ENCODE data around the gene CTNNBIP1. TPM values are rescaled to one million over a fixed set of nuclear protein-coding genes. Genes with fewer than 3 reads are reported as not detected.

Gene CTNNBIP1
- total RNA-seq, 8 experiments from 2014 or later: 4.9 to 33.1 (median 24.1) TPM

DNA sequence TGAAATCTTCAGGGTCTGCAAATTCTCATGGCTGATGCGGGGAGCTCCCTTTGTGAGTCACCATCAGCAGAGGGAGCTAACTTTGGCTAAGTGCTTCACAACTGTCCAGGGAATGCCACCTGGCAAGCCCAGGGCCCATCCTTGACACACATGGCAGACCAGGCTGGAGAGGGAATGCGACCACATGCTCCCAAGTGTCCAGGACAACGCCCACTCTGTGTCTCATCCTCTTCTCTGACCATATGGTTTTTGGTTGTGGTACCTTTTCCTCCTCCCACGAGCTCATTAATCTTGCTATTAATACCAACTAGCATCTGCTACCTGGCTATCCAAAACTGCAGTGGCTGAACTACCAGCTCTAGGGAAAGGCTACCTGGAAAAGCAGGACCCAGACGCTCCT is 49.2 kb downstream of the CTNNBIP1 start:
- peaks cover 5 to 14% of the 10 kb centered on the region in 2 donors for H3K4me1 ChIP-seq (replicated peaks in 1 of 2)
- peak in 2 of 8 experiments; percentile 28 to 44 for ATAC-seq (replicated peaks in 6 of 8)

DNA sequence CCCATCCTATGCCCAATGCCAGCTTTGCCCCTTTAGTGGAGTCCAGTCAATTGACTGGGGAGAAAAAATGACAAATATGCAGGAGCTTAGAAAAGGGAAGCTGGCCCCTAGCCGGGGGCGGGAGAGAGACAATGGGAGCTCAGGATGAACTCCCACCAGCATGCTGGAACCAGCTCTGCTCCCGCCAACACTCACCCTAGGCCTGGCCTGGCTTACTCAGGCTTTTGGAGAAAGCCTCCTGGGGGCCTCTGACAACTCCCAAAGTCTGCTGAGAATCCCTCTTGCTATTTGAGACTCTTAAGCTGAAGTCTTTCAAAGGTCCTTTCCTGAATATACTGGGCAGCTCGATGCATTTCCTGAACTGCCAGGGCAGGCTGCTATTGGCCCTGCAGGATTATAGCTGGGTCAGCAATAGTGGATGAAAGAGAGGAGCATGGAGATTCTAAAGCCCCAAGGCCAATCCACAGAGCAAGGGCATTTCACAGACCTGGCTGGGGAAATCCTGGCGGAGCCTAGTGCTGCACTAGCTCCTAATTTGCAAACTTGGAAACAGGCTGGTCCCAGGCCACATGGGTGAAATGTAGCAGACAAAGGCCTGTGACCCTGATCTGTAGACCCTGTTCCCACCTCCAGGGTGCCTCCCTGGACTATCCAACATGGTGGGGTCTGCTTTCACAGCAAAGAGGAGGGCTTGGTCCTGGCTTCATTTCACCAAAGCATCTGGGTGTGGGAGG is 50.6 kb downstream of the CTNNBIP1 start:
- in situ Hi-C loops (cut with MboI; ENCODE audit: low pct_unique_long_range_greater_than_20kb in 2 of 9, low sequenced_read_pairs in 9 of 9, unreplicated experiment in 9 of 9): loop anchor here (10.0 to 25.0 kb wide), 2 partner anchors 65 to 222 kb away; no protein-coding TSS in a partner anchor
- H3K27ac ChIP-seq: no peak overlapping the region
- ATAC-seq (replicated peaks in 6 of 8): peak in 4 of 8 experiments; percentile 25 to 81 (median 62)

More for the DNA sequence above, 49.2 kb downstream of the CTNNBIP1 start:
- in situ Hi-C loops (cut with MboI; ENCODE audit: low pct_unique_long_range_greater_than_20kb in 2 of 9, low sequenced_read_pairs in 9 of 9, unreplicated experiment in 9 of 9): loop anchor here (10.0 to 25.0 kb wide), 2 partner anchors 66 to 224 kb away; no protein-coding TSS in a partner anchor
- Histone ChIP-seq H3K4me3 (no peak overlapping the region), H3K27ac (no peak overlapping the region)
- WGBS, 10 experiments: 36 to 100% (median 86%) methylated on average over 1 to 5 of the region's 5 CpGs; no CpG with 5 or more reads in 3 of the 10 experiments

DNA sequence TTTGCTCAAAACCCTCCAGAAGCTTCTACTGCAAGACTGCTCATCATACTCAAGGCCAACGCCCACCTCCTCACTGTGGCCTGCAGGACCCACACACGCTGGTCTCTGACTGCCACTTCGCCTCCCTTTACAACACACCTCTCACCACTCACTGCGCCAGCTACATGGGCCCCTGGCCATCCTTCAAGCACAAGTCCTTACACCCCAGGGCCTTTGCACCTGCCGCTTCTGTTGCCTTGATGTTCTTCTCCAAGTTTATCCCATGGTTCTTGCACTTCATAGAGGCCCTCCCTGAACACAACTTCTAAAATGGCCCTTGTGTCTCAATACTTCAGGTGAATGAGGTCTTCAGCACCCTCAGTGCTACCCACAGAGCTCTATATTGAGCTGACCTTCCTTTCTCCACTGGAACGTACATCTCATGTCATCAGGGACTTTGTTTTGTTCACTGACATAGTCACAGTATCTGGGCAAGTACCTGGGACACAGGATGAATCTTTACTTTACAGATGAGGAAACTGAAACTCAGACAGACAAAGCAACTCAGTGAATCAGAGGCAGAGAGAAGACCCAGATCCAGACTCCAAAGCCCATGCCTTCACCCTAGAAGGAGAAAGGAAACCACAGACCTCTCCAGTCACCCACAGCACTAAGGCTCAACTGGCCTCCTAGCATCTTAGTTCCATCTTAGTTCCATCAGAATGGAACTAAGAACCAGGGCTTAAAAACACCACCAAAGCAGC is 51.6 kb downstream of the CTNNBIP1 start:
- H3K27ac ChIP-seq: no peak overlapping the region
- in situ Hi-C loops (cut with MboI; ENCODE audit: low pct_unique_long_range_greater_than_20kb in 2 of 9, low sequenced_read_pairs in 9 of 9, unreplicated experiment in 9 of 9): loop anchor here in 8 of 9 experiments (25.0 kb wide), 1 partner anchor 221 kb away; no protein-coding TSS in a partner anchor
- H3K4me3 ChIP-seq: no peak overlapping the region
- WGBS, 10 experiments: 90 to 100% (median 100%) methylated on average over 1 to 5 of the region's 6 CpGs; no CpG with 5 or more reads in 2 of the 10 experiments
- ATAC-seq (replicated peaks in 6 of 8): no peak
- peaks cover 5 to 14% of the 10 kb centered on the region in 2 donors for H3K4me1 ChIP-seq (replicated peaks in 1 of 2)

More for the DNA sequence above, 50.6 kb downstream of the CTNNBIP1 start:
- 0 to 90% (median 62%) methylated on average over 1 to 5 of the region's 5 CpGs; no CpG with 5 or more reads in 3 of the 10 experiments for WGBS, 10 experiments
- peaks cover 5 to 14% of the 10 kb centered on the region in 2 donors for H3K4me1 ChIP-seq (replicated peaks in 1 of 2)
- no peak overlapping the region for H3K4me3 ChIP-seq

DNA sequence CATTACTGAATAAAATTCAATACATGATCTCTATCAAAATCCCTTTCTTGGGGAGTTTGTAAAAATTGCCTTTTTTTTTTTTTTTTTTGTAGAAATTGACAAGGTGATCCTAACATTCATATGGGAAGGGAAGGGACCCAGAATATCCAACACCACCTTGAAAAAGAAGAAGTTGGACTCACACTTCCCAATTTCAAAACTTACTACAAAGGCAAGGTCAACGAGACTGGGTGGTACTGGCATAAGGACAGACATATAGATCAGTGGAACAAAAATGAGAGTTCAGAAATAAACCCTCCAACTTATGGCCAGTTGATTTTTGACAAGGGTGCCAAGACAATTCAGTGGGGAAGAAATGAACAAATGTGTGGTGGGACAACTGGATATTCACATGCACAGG is 54.9 kb downstream of the CTNNBIP1 start:
- H3K27ac ChIP-seq: no peak overlapping the region
- WGBS, 10 experiments: 0 to 100% (median 94%) methylated on average over 1 of the region's 1 CpG; no CpG with 5 or more reads in 2 of the 10 experiments
- peaks cover 14 to 16% of the 10 kb centered on the region in 2 donors for H3K4me1 ChIP-seq (replicated peaks in 1 of 2)

DNA sequence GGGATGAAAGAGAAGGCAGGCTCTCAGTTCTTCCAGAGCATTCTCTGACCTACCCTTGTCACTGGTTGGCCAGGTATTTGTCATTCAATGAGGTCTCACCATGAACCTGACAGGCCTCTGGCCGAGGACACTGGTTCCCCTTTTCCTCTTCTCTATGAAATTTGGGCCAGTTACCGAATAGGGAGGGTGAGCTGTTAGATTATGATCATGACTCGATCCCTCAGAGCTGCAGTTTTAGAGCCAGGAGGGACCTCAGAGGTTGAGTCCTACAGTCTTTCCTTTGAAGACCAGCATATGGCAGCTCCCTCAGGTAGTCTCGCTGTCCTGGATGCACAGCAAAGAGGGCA is 56.8 kb downstream of the CTNNBIP1 start:
- Histone ChIP-seq H3K4me3 (no peak overlapping the region), H3K27ac (no peak overlapping the region), H3K4me1 (replicated peaks in 1 of 2) (peaks cover 12 to 16% of the 10 kb centered on the region in 2 donors)
- in situ Hi-C loops (cut with MboI; ENCODE audit: low pct_unique_long_range_greater_than_20kb in 2 of 9, low sequenced_read_pairs in 9 of 9, unreplicated experiment in 9 of 9): loop anchor here in 8 of 9 experiments (25.0 kb wide), 1 partner anchor 216 kb away; no protein-coding TSS in a partner anchor
- WGBS, 10 experiments: 59 to 100% (median 93%) methylated on average over 1 to 3 of the region's 4 CpGs; no CpG with 5 or more reads in 2 of the 10 experiments
- ATAC-seq (replicated peaks in 6 of 8): no peak

More for the DNA sequence above, 54.9 kb downstream of the CTNNBIP1 start:
- in situ Hi-C loops (cut with MboI; ENCODE audit: low pct_unique_long_range_greater_than_20kb in 2 of 9, low sequenced_read_pairs in 9 of 9, unreplicated experiment in 9 of 9): loop anchor here in 8 of 9 experiments (25.0 kb wide), 1 partner anchor 218 kb away; no protein-coding TSS in a partner anchor
- ATAC-seq (replicated peaks in 6 of 8): no peak
- H3K4me3 ChIP-seq: no peak overlapping the region

DNA sequence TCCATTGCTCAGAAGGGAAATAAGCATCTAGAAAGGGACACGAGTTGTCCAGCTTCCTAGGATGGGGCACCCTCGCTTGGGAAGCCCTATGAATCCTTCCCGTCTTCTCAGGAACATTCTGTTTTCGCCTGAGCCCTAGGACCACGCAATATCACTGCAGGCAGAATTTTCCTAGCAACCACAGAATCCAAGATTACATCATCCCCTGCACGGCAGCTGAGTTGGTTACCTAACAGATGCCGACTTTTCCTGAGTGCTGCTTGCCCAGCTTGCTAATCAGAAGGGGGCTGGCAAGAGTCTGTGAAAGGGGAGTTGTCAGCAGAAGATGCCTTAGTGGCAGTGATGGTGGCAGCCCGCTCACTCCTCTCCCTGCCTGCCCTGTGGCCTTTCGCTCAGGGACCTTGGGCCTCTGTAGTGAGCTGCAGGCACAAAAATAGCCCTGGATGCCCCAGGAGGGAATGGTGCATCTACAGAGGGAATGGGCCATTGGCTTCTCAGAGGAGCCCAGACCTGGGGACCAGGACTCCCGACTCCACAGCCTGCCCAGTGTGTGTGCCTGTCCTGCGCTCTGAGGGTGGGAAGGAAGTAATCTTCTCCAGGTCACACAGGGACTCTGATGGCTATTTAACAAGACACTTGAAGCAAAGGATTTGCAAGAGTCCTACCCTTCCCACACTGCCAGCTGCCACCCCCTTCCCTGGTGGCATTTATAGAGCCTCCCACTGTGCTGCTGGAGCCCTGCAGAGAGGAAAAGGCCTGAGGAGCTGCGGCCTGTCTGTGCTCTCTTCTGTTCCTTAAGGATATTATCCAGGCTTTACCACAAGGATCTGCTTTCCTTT is 57.4 kb downstream of the CTNNBIP1 start:
- WGBS, 10 experiments: 37 to 100% (median 78%) methylated on average over 1 to 8 of the region's 12 CpGs; no CpG with 5 or more reads in 5 of the 10 experiments
- peak in 5 of 8 experiments; percentile 88 to 97 (median 95) for ATAC-seq (replicated peaks in 6 of 8)
- Histone ChIP-seq H3K4me1 (replicated peaks in 1 of 2) (peaks cover 18 to 20% of the 10 kb centered on the region in 2 donors), H3K27ac (peak overlapping the region in 1 of 2 donors; percentile 78), H3K4me3 (no peak overlapping the region)
- in situ Hi-C loops (cut with MboI; ENCODE audit: low pct_unique_long_range_greater_than_20kb in 2 of 9, low sequenced_read_pairs in 9 of 9, unreplicated experiment in 9 of 9): loop anchor here in 8 of 9 experiments (25.0 kb wide), 1 partner anchor 215 kb away; no protein-coding TSS in a partner anchor

DNA sequence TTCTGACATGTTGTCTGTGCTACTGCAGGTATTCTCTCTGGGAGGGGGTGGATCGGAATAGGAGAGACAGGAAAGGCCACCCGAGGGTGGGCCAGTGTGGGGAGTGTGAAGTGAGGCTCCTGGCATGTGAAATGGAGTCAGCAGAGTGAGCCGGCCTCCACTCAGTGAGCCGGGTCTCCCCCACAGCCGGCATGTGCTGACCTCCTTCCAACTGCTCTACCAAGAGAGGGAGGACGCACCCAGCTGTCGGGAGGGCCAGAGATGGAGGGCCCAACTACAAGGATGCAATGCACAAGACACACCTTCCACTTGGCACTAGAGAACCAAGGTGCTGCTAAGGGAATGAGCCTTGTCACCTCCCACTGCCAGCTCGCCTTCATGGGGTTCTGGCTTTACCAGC is 58.1 kb downstream of the CTNNBIP1 start:
- WGBS, 10 experiments: 50 to 100% (median 90%) methylated on average over 1 to 4 of the region's 8 CpGs; no CpG with 5 or more reads in 5 of the 10 experiments
- peaks cover 18 to 20% of the 10 kb centered on the region in 2 donors for H3K4me1 ChIP-seq (replicated peaks in 1 of 2)
- peak in 1 of 8 experiments; percentile 29 for ATAC-seq (replicated peaks in 6 of 8)
- in situ Hi-C loops (cut with MboI; ENCODE audit: low pct_unique_long_range_greater_than_20kb in 2 of 9, low sequenced_read_pairs in 9 of 9, unreplicated experiment in 9 of 9): loop anchor here in 8 of 9 experiments (25.0 kb wide), 1 partner anchor 215 kb away; no protein-coding TSS in a partner anchor
- H3K4me3 ChIP-seq: no peak overlapping the region
- peak overlapping the region in 1 of 2 donors; percentile 78 for H3K27ac ChIP-seq

DNA sequence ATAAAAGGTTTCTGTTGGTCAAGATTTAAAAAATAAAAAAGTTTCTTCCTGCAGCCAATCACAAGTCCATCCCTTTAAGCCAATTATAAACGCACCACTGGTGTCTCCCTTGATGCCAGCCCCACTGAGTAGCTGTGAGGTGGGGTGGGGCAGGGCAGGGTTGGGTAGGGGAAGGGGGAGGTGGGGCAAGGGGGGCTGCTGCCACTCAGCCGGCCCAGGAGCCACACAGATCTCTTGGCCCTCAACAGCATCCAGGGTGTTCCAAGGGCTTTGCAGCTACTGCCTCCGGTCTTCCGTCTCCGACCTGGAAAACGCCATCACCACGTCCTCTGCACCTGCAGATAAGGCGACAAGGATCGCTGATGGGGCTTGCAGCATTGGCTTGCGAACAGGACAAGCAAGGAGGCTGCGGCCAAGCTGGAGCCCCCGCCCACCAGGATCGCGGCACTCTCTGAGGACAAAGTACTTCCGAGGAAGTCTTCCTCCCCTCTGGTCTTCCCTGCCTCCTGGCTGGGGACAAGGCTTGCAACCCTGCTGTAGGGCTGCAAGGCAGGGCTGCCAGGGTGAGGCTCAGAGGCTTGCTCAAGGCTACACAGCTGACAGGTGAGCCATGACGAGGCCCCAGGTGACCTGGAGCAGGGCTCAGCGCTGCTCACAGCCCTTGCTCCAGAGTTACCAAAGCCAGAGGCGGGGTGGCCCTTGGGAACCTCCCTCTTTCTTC is 59.5 kb downstream of the CTNNBIP1 start:
- no peak overlapping the region for H3K4me3 ChIP-seq
- in situ Hi-C loops (cut with MboI; ENCODE audit: low pct_unique_long_range_greater_than_20kb in 2 of 9, low sequenced_read_pairs in 9 of 9, unreplicated experiment in 9 of 9): loop anchor here in 8 of 9 experiments (25.0 kb wide), 1 partner anchor 213 kb away; no protein-coding TSS in a partner anchor
- no peak for ATAC-seq (replicated peaks in 6 of 8)
- WGBS, 10 experiments: 53 to 91% (median 78%) methylated on average over 1 to 7 of the region's 18 CpGs; no CpG with 5 or more reads in 6 of the 10 experiments
- no peak overlapping the region for H3K27ac ChIP-seq
- H3K4me1 ChIP-seq (replicated peaks in 1 of 2): peaks cover 18 to 20% of the 10 kb centered on the region in 2 donors

DNA sequence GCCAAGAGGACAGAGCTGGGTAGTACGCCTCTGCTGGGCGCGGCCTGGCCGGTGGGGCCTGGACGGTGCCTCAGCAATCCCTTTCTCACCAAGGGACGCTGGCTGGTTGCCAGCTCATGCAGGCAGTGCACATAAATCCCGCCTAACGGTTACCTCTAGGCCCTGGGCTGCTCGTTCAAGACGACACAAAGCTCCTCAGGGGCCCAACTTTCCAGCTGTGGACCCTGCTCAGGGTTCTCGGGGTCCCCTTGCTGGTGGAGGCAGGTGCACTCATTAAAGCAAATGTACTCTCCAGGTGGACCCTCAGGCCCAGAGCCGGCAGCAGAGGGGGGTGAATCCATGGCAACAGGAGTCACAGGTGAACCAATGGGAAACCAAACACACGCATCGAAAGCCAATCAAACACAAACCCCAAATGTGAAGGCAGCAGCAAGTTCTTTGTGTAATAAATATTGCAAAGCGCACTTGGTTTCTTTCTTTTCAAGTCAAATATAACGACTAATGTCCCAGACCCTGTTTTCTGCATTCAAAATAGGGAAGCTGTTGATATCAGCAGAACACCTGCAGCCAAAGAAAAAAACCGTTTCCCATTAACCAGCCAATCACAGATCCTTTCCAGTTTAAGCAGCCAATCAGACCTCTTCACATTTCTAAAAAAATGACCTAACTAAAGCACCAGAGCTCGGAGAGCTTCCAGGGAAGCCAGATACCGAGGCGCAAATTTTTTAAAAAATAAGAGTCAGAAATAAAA is 60.2 kb downstream of the CTNNBIP1 start:
- Histone ChIP-seq H3K4me1 (replicated peaks in 1 of 2) (peaks cover 21 to 22% of the 10 kb centered on the region in 2 donors), H3K27ac (no peak overlapping the region), H3K4me3 (no peak overlapping the region)
- in situ Hi-C loops (cut with MboI; ENCODE audit: low pct_unique_long_range_greater_than_20kb in 2 of 9, low sequenced_read_pairs in 9 of 9, unreplicated experiment in 9 of 9): loop anchor here in 8 of 9 experiments (25.0 kb wide), 1 partner anchor 213 kb away; no protein-coding TSS in a partner anchor
- WGBS, 10 experiments: 56 to 85% (median 74%) methylated on average over 4 to 17 of the region's 20 CpGs; no CpG with 5 or more reads in 1 of the 10 experiments
- ATAC-seq (replicated peaks in 6 of 8): peak in 2 of 8 experiments; percentile 3 to 9

DNA sequence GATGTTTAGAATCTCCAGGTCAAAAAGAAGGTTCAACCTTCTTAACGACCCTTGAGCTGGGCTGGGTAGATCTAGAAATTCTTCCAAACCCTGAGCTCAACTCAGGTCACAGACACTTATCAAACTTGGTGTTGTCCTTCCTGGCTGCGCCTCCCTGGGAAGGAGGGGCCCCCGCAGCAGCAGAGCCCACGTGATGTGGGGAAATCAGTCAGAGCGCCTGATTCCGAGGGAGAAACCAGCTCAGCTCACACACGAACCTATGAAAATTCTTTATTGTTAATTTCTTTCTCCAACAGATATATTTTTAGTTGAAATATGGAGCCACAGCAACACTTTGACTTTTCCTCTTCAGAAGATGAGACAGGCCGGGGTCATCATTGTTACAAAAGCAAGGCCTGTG is 62.0 kb downstream of the CTNNBIP1 start:
- WGBS, 10 experiments: 47 to 82% (median 69%) methylated on average over 2 to 8 of the region's 8 CpGs; no CpG with 5 or more reads in 1 of the 10 experiments
- peak in 2 of 8 experiments; percentile 31 to 34 for ATAC-seq (replicated peaks in 6 of 8)
- in situ Hi-C loops (cut with MboI; ENCODE audit: low pct_unique_long_range_greater_than_20kb in 2 of 9, low sequenced_read_pairs in 9 of 9, unreplicated experiment in 9 of 9): no loop called here
- Histone ChIP-seq H3K4me1 (replicated peaks in 1 of 2) (peaks cover 24% of the 10 kb centered on the region in 2 donors), H3K4me3 (no peak overlapping the region), H3K27ac (no peak overlapping the region)

DNA sequence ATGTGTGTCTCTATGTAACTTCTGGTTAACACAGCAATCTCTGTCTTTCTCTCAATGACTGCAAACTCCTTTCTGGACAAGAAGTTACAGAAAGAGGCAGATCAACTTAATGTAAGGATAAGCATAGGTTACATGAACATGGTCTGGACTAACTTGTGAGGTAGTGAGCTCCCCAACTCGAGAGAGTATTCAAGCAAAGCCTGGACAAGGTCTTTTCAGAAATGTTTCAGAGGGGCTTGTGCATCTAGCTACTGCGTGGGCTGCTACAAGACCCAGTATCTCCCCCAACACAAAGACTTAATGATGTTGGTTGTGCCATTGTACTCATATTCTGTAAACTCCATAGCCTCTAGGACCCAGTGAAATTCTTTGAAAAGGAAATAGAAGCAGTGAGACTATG is 62.8 kb downstream of the CTNNBIP1 start:
- peaks cover 17% of the 10 kb centered on the region in 2 donors for H3K4me1 ChIP-seq (replicated peaks in 1 of 2)
- H3K27ac ChIP-seq: no peak overlapping the region
- 38 to 100% (median 88%) methylated on average over 1 to 2 of the region's 2 CpGs; no CpG with 5 or more reads in 2 of the 10 experiments for WGBS, 10 experiments
- in situ Hi-C loops (cut with MboI; ENCODE audit: low pct_unique_long_range_greater_than_20kb in 2 of 9, low sequenced_read_pairs in 9 of 9, unreplicated experiment in 9 of 9): no loop called here
- no peak for ATAC-seq (replicated peaks in 6 of 8)
- H3K4me3 ChIP-seq: no peak overlapping the region
